Activated T-cell treated with anti-CD3 and anti-CD28 coated beads, Interleukin-2, amount 50 U/mL, for 1 hour (primary cell): ENCODE results near the gene CDC14C.
"Not testable (repeated sequence)": the region's sequence is repeated elsewhere in the genome, so short reads cannot be mapped to it uniquely, and the experiment has no call there.

Source experiments
- DNase-seq: peaks from one replicate; pipeline ENCODE4 v3.0.0-alpha.2; 2020

CDC14C gene

DNA sequence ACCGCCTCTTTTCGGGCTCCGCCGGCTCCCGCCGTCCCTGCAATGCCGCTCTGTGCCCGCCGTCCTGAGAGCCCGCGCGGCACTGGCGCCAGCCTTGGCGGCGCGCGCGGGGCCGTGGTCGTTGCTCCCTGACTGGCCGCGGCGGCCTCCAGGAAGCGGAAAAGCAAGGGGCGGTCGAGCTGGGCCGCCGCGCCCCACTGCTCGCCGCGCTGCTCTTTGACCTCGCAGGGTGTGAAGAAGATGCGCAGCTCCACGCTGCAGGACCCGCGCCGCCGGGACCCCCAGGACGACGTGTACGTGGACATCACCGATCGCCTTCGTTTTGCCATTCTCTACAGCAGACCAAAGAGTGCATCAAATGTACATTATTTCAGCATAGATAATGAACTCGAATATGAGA is at the start of gene CDC14C:
Gene CDC14C (plus strand): TSS at position 115 of the 400 bp plus-strand sequence. CDS start 126 bp downstream, at position 241.
- DNase-seq: no peak

DNA sequence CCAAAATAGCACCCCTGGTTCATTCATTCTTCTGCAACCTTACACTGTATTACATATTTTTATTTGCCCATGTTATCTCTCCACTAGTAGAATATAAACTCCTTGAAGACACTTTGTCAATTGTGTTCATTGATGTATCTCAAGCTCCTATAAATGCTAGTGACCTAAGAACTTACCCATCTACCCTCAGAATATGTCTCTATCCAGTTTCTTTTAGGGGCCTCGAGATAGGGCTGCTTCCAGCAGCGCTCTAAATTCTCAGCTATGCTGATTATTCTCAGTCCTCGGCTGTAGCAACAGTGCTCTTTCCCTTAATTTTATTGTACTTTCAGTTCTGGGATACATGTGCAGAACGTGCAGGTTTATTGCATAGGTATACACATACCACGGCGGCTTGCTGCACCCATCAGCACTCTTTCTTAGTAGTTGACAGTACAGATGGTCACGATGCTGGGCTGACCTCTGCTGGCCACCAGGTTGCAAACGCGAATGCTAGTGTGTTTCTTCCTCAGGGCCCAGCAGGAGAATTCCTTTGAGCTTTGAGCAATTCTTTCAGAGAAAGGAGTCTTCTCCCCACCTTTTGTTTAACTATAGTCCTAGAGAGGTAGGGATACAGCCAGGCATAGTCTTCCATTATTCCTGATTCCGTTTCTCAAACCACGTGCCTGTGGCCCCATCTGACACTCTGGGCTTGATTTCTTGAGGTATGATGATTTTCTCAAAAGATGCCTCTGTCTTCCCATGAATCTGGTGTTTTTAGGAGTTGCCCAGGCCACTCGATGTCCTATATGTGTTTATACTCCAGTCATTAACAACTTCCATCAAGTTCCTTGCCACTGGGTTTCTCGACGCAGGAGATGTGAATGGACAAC is 49.1 kb upstream of the CDC14C start:
- DNase-seq: no peak

DNA sequence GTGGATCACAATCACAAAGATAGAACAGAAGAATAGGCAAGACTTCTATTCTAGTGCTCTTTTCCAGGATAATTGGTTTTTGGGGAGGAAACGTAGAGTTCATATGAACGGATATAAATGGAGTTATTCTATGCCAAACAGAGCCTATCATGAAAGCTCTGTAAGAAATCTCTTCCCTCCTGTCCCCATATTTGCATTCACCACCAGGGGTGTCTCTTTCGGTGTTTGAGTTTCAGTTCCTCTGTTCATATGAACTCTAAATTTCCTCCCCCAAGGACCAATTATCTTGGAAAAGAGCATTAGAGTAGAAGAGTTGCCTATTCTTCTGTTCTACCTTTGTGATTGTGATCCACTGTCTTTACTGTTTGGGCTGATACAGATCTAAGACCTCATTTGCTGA is 48.3 kb upstream of the CDC14C start:
- no peak for DNase-seq

DNA sequence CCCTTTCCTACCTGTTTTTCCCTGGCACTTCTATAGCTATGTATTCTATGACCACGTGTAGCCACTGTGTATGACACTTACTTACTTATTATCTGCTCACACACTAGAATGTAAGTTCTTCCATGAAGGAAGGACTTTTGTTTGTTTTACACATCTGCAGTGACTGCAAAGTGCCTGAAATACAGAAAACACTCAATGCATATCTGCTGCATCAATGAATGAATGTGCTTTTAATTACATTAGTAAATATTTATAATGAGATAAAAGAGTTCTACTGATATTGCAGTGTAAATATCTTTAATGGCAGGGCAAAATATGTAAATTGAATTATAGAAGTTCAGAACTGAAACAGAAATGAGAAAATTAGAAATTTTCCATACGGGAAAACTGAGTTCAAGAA is 43.5 kb upstream of the CDC14C start:
- DNase-seq: no peak

DNA sequence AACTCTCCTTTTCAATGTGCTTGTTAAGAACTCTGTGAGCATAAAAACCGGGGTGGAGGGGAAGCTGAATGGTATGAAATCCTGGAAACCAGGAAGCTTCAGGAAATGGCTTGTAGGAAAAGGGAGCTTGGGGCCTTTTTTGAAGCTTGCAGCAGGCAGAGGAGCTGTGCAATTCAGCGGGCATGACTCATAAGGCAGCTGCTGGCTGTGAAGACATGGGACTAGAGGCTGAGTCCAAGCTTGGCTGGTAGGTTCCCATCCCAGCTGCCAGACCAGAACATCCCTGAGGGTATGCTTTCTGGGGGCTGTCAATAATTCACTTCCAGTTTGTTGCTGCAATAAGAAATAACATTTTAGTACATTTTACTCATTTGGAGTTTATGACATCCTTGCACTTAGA is 36.8 kb upstream of the CDC14C start:
- DNase-seq: no peak

DNA sequence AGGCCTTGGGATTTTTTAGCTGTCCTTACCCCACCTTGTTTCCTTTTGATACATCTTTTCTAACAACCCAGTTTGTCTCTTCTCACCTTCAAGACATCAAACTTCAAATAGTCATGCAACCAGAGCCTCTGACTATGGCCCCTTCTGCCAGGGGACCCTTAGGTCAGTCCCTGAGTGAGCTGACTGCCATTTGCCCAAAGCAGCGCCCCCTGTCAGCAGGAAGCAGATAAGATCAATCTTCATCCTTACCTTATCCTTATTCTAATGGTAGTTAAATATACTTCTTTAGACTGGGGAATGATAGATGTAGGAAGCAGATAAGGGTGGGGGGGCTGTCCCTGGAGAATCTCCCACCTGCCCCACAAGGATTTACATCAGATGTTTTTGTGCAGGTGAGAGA is 29.8 kb upstream of the CDC14C start:
- DNase-seq: no peak

DNA sequence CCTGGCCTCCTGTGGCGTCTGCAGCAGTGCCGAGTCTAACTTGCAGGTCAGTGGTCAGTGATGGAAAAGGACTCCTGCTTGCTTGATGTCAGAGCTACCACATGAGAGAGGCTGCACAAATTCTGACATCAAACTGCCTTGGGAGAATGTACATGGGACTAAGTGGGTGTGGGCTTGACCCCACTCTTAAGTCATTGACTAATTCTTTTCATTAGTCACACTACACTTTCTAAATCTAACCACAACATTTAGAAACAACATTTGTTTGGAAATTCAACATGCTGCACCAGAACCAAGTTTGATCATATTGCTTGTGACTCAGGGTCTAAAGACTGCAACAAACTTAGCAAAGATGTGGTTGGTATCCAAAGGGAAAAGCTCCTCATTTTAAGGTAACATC is 24.4 kb upstream of the CDC14C start:
- no peak for DNase-seq

DNA sequence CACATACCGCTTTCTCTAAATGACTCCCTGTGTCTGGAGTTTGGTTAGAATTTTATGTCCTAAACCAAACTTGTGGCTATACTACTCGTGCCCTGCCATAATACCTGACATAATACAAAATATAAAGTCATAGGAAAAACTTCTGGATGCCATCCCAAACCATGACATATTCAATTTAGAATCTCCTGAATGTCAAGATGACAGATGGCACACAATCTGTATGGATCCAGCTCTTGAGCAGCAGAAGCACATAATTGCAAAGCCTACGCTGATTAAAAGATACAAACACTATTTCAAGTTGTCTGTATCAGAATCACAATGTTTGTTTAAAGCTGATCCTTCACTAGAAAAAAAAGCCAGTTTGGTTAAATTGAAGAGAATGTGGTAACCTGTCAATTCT is 22.4 kb upstream of the CDC14C start:
- no peak for DNase-seq

DNA sequence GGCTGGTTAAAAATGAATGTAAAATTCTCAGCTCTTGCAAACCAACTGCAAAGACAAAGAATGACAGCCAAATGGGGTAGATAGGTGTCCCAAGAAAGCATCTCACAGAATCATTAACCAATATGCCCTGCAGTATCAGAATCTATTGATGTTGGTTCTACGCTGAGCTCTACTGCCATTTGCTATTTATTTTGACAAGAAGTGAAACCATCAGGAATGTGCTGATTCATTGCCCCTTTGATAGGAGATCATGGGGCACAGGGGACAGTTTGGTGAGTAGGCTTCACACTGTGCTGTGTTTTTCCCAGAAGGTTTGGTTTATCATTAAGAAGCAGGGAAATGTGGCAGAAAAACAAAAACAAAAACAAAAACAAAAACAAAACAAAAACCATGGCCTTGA is 19.4 kb upstream of the CDC14C start:
- DNase-seq: no peak

DNA sequence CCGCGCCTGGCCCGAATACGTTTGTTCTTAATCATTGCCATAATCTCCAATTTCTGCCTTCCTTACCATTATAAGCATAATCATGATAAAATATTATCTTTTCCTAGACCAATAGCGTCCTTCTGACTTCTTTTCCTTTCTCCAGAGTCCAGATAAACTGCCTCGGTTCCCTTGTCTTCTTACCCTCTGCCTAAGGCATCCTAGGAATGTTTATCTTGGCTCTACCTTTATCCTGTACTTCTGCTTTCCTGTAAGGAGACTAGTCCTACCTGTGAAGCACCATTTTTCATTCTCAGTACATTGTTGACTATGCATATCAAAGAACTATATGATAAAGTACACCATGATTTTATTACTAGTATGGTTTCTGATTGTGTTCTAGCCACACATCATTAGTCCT is 18.7 kb upstream of the CDC14C start:
- not testable (repeated sequence) for DNase-seq

DNA sequence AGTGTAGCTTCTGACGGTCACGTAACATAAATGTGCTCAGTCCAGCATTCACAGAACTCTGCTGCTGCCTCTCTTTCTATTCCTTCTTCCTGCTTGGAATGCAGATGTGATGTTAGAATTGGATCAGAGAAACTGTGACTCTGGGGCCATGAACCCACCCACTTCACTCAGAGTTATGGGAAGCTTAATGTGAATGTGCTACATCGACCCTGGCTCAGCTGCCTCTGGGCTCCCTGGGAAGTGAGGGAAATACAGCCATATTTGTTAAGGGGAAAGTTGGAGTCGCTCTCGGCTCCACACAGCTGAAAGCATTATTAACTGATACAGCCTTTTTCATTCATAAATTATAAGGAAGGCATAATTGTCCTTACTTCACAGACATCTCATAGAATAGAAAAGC is 14.5 kb upstream of the CDC14C start:
- DNase-seq: not testable (repeated sequence)

DNA sequence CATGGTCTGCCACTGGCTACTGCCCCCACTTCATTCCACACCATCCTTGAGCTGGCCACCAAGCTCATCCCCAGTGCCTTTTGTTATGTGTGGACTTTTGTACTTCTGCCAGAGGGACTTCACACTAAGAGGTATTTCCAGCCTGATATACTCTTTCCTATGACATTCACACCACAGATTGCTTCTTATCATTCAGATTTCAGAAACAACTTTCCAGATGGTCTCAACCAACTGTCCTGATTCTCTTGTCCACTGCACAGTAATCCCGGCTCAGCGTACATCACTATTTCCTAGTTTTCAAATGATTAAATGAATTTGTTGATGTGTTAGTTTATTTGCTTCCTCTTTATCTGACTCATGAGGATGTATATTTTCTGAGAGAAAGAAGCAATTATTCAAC is 7.1 kb downstream of the CDC14C start:
- no peak for DNase-seq

DNA sequence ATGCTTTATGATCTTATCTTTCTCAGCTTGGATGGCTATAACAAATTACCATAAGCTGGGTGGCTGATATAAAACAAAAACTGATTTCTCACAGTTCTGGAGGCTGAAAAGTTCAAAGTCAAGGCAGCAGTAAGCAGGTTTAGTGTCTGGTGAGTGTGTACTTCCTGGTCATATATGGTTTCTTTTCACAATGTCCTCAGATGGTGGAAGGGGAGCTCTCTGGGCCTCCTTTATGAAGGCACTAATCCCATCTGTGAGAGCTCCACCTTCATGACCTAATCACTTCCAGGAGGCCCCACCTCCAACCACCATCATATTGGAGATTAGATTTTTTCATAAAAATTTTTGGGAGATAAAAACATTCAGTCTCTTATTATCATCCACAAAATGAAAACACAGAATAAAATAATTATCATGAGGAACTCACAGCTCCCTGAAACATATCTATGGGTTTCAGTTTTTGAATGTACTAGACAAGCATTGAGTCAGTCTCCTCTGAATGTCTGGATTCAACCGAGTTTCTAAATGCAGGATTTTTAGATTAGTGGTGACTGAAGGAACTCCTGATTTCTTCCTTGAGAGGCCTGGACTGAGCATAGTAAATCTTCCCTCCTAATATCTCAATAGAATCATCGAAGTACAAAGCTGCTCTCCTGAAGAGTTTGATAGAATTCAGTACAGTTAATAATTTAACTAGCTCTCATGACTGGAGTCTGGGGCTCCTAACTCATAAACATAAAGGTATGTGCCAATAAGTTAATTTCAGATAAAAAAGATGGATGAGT is 8.0 kb downstream of the CDC14C start:
- DNase-seq: no peak

DNA sequence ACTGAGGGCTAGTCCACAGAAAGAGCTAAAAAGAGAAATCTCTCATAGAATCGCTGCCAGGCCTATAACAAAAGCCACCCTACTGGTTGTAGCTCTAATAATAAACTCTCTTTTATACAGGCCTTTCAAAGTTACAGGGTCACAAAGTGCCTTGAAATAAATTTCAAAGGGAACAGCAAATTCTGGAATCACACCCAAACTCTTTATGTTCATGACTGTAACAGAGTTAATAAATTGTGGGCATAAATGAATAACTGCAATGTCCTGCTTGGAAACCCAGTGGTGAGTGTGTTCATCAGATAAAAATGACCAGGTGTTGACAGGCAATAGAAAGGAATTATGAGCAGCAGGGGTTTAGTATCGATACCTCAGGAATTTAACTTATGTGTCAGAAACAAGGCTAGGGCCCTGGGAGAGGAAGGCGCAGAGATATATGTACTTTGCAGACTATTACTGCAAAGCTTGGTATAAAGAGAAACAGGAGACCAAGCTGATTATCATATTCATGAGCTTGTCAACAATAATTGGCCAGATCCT is 9.3 kb downstream of the CDC14C start:
- DNase-seq: no peak

DNA sequence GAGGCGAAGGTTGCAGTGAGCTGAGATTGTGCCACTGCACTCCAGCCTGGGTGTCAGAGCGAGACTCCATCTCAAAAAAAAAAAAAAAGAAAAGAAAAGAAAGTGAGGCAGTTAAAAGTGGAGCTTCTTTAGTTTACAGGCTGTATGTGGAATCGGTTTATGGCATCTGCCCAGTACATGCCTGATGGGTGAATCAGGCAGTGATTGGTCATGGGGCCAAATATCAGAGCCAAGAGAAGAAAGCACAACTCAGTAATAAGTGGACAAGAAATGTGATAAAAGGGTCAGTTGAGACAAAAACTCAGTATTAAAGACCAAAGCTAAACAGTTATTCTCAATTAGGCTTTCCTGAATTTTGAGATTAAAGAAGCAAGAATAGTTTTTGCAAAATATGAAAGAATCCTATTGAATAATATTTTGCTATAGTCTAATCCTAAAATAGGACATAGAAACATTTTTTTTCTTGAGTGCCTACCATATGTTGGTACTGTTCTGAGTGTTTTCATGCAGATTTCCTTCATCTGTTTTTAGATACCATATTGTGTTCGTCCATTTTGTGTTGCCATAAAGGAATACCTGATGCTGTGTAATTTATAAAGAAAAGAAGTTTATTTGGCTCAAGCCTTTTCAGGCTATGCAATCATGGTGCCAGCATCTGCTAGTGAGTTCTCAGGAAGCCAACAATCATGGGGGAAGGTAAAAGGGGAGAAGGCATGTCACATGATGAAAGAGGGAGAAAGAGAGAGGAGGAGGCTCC is 14.4 kb downstream of the CDC14C start:
- DNase-seq: no peak

DNA sequence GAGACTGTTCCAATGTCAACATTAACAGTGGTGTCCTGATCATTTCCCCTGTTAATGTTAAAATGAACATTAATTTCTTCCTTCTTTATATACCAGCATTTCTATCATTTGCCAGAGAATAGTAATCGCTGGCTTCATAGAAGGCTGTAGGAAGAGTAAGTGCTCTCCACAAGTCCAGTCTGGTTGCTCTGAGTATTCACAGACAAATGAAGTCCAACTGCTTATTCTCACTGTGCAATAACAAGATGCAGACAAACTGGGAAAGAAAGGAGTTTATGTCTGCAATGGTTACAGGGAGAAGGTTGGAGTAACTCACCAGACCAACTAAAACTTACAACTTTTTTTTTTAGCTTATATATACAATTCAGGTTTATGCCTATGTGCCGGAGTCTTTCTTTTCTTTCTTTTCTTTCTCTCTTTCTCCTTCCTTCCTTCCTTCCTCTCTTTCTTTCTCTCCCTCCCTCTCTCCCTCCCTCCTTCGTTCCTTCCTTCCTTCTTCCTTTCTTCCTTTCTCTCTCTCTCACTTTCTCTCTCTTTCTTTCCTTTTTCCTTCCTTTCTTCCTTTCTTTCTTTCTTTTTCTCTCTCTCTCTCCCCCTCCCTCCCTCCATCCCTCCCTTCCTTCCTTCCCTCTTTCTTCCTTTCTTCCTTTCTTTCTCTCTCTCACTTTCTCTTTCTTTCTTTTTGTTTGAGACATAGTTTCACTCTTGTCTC is 19.1 kb downstream of the CDC14C start:
- DNase-seq: no peak

DNA sequence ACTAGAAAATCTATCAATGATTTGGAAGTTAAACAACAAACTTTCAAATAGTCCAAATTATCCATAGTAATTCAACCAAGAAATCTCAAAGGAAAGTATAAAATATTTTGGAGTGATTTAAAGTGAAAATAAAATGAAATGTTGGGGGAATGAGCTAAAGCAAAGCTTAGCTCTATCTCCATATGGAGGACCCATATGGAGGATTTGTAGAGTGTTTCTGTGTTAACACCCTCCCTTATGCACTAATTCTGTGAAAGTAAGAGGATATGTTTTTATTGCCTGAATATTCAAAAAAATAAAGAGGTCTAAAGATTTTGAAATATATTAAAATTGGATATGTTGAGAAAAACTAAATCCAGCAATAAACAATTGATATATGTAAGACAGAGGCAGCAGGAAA is 31.6 kb downstream of the CDC14C start:
- no peak for DNase-seq

DNA sequence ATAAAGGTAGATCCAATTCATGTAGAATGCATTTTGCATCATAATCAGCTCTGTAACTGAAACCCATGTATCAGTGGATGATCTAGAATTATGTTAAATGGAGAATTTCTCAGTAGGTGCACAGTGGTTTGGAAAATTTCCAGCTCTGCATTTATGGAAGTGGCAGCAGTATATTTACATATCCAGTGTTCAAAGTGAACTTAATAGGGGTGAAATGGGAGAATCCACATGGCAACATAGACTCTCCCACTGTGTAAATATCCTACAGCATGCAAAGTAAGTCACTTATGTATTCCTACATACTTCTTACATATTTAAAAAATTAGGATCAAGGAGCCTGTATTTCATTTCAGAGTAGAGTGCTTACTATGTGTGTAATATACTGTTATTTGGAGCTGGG is 35.3 kb downstream of the CDC14C start:
- no peak for DNase-seq

DNA sequence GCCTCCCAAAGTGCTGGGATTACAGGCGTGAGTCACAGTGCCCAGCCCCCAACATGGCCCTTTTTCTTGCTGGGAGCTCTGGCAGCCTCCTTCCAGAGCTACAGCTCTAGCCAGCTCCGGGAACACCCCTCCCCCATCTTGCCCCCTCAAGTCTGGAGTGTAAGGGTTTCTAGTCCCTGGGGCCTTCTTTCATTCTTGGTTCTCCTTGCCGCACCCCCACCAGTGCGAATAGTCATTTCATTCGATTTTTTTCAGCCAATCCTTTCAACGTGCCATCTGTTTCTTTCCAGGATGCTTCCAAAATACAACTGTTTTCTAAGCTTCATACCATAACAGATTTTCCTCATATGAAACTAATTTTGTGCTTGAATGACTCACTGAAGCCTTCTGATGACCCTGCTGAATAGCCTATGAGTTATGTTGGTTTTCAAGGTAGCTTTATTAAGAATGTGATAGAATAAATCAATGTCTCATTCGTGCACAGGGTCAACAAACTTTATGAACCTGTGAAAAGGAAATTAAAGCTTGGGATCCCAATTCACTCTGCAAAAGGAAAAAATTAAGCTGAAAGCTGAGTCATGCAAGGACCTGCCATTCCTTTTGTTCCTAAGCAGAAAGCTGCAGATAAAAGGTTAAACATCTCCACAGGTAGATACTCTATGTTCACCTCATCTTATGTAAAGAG is 38.6 kb downstream of the CDC14C start:
- DNase-seq: no peak

DNA sequence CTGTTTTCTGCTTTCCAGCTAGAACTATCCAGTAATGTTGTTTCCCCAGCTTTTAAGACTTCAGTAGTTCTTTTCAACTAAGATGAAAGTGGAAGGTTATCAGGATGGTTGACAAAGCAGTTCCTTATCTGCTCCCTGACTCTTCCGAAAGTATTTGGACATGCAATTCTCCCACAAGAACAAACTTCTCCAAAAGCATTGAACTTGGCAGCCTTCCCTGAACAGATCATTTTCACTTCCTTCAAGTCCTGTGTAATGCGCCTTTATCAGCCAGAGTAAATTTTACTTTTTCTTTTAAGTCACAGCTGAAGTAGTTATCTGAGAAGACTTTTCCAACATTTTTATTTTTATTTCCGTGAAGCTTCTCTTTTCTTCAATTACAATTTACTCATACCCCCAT is 39.7 kb downstream of the CDC14C start:
- no peak for DNase-seq

DNA sequence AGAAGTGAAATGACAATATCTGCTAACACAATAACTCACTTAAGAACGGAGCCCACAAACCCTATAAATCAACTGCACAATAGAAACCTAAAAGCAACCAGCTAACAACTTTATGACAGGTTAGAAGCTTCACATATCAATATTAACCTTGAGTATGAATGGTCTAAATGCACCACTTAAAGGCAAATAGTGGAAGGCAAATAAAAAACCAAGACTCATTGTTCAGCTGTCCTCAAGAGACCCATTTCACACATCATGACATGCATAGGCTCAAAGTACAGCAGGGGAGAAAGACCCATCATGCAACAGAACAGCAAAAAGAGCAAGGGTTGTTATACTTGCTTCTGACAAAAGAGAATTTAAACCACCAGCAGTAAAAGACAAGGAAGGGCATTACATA is 46.8 kb downstream of the CDC14C start:
- DNase-seq: no peak

DNA sequence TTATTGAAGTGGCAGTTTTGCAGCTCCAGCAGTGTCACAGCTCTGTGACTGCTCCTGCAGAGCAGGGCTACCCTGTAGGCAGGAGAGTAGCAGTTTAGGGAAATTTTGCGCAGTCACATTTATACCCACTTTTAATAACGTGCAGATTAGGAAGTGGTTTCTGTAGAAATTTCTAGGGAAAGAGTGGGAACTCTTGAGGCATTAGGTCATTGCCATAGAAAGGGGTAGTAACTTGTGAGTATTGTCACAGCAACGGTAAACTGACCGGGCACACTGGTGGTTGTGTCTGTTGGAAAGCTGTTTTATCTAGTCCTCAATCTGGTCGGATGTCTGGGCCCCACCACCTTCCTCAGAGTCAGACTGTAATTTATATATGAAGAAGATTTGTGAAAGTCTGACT is 51.9 kb downstream of the CDC14C start:
- no peak for DNase-seq
